Measurements from ENCODE around the gene IGFBP2.

GRCh38 chr2:216711348-216711747 is 78.1 kb downstream of the IGFBP2 start:
- TF ChIP-seq EZH2 (IDR thresholded peaks at IDR 0.05) (no peak), FOXP2 (optimal IDR thresholded peaks at IDR 0.05; ENCODE audit: control extremely low read depth, extremely low read length, insufficient read depth) (no peak), POLR2AphosphoS5 (IDR thresholded peaks at IDR 0.05; ENCODE audit: borderline replicate concordance, low read depth, low read length) (no peak)

Measured in SK-N-MC (cell line).